ENCODE results near the gene ETAA1.

Gene ETAA1

GRCh38 chr2:67397143-67397986 is at the start of gene ETAA1:
TSS of gene ETAA1 (plus strand) at chr2:67397333. CDS start at chr2:67397449, 116 bp downstream.
- DNase-seq, result peak; percentile 96

DNA sequence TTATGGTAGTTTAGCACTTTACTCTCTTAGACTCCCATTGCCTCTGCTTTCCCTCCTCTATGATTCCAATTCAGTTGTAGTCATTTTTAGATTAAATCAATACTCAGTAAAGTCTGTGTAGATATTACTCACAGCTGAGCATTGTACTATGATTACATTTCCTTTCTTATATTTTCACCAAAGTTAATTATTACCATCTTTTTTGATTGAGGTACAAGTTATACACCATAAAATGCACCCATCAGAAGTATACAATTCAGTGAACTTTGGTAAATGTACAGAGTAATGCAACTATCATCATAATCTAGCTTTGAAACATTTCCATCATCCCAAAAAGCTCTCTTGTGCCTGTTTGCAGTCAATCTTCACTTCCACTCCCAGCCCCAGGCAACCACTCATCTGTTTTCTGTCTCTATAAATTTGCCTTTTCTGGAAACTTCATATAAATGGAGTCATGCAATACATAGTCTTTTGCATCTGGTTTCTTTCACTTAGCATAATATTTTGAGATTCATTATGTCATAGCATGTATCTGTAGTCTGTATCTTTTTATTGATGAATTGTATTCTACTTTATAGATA is 30.2 kb upstream of the ETAA1 start:
- DNase-seq, result no peak

- DNase-seq, result no peak
Measured at GRCh38 chr2:67374481-67374880, 22.7 kb upstream of the ETAA1 start.

DNA sequence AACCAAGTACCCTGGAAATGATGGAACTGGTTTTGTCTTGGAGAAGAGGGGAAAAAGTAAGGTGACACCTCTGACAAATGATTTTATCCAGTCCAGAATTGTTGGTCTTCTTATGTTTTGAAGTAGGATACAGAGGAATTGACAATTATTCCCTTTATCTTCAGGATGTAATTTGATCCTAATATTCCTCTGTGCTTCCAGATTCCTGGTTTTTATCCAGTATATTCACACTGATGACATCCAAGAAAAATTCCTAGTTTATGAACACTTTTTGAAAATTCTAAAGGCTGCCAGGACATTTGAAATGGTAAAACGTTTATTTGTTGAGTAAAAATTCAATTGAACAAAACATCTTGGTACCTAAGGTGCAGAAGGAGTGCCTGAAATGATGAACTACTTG is 22.2 kb upstream of the ETAA1 start:
- DNase-seq, result no peak

- DNase-seq, result no peak
Measured at GRCh38 chr2:67378555-67378954, 18.6 kb upstream of the ETAA1 start.

DNA sequence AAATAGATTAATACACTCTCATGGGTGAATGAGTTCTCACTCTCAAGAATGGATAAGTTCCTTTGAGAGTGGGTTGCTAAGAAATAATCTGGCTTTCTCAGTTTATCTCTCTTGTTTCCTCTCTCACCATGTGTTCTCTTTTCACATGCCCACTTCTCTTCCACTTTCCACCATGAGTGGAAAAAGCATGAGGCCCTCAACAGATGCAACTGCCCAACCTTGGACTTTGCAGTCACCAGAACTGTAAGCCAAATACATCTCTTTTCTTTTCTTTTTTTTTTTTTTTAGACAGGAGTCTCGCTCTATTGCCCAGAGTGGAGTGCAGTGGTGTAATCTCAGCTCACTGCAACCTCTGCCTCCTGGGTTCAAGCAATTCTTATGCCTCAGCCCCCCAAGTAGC is 18.1 kb upstream of the ETAA1 start:
- no peak for DNase-seq

DNA sequence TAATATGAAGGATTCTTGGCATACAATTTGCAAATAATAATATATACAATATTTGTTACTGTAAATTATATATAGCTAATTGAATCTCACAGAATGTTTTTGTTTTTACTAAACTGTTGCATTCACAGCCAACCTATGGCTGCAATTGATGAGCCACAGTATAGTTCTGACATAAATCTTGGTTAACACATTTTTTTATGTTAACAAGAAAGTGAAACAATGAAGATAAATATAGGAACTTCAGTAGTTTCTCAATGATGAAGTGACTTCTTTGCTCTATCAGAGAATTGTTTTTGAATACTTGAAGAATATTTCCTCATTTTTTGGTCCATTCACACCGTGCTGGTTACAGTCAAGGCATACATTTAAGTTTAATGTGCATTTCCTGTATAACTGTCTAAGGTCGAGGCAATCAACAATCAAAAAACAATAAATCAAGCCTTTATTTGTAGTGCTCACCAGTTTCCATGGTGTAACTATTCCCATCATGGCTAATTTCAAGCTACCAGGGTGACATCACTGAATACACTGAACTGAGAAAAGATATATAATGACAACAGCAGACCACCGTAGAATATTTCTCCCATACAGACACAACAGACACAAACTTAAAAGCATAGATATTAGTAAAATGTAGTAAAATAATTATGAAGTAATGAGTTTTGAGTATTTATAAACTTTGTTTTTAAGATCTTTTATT is 12.9 kb upstream of the ETAA1 start:
- DNase-seq, result peak; percentile 29

GRCh38 chr2:67388680-67389079 is 8.5 kb upstream of the ETAA1 start:
- DNase-seq, result no peak

GRCh38 chr2:67389286-67389685 is 7.8 kb upstream of the ETAA1 start:
- no peak for DNase-seq

- no peak for DNase-seq
Measured at GRCh38 chr2:67389788-67390187, 7.3 kb upstream of the ETAA1 start.

- DNase-seq, result no peak
Measured at GRCh38 chr2:67393237-67393636, 3.9 kb upstream of the ETAA1 start.

DNA sequence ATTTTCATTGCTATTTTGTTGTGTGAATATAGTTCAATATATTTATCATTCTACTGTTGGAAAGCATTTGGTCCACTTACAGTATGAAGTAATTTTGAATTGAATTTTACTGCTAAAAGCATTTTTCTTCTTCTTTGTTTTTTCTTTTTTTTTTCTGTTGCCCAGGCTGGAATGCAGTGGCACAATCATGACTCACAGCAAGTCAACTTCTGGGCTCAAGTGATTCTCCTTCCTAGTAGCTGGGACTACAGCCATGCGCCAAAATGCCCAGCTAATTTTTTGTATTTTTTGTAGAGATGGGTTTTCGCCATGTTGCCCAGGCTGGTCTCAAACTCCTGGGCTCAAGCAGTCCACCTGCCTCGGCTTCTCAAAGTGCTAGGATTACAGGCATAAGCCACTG is 2.4 kb upstream of the ETAA1 start:
- DNase-seq, result no peak

DNA sequence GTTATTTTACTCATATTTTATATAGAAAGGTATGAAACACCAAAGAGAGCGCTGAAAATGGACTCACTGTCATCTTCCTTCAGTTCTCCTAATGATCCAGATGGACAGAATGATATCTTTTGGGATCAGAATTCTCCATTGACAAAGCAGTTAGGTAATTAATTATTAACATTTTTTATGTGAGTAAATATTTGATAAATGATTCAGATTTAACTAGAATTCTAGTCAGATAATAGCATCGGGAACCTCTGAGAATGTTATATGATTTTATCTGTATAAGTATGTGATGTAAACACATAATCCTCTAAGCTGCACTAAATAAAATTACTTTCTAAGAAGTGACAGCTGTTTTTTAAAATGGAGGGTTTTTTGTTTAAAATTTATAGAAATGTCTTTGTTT is 2.0 kb downstream of the ETAA1 start:
- DNase-seq, result no peak

- no peak for DNase-seq
Measured at GRCh38 chr2:67399831-67400489, 2.8 kb downstream of the ETAA1 start.

- no peak for DNase-seq
Measured at GRCh38 chr2:67400560-67401485, 3.7 kb downstream of the ETAA1 start.

DNA sequence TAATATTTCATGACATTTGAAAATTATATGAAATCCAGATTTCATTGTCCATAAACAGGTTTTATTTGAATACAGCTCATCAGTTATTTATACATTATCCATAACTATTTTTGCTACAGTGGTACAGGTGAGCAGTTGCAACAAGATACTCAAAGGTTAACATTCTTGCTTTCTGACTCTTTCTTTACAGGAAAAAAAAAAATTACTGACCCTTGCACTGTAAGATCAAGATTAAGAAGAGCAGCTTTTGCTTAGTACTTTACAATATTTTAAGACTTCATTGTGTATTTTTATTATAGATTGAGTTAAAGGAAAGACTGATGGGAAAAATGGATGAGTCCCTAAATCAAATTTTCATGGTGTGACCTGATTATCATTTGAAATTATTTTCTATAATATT is 11.2 kb downstream of the ETAA1 start:
- DNase-seq, result no peak

DNA sequence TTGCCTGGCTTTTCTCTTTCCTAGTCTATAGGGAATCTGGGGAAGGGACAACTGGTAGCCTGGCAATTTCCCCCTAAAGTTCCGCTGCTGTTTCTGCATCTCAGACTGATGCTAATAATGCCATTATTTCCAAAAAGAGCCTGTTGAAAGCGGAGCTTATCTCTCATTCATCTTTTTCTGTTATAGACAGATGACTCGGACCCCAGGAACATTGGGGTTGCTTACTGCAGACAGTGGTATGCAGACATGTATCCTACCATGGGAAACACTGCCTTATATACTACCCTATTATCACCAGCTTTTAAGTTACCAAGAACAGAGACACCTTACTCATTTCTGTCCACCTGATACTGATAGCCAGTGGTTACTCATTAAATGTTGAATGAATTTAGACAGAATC is 15.3 kb downstream of the ETAA1 start:
- DNase-seq, result no peak

- DNase-seq, result no peak
Measured at GRCh38 chr2:67414867-67415266, 17.7 kb downstream of the ETAA1 start.

DNA sequence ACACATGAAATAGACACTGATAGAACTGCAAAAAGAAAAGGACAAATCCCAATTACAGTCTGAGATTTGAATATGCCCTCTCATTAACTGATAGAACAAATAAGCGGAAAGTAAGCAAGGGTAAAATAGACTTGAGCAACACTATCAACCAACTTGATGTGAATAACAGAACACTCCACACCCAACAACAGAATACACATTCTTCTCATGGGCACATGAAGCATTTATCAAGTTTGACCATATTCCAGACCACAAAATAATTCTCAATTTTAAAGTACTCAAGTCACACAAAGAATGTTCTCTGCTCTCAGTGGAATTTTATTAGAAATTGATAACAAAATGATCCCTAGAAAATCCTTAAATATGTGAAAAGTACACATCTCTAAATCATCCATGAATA is 19.0 kb downstream of the ETAA1 start:
- no peak for DNase-seq

GRCh38 chr2:67423489-67423888 is 26.4 kb downstream of the ETAA1 start:
- DNase-seq, result no peak

- DNase-seq, result no peak
Measured at GRCh38 chr2:67436221-67436620, 39.1 kb downstream of the ETAA1 start.

DNA sequence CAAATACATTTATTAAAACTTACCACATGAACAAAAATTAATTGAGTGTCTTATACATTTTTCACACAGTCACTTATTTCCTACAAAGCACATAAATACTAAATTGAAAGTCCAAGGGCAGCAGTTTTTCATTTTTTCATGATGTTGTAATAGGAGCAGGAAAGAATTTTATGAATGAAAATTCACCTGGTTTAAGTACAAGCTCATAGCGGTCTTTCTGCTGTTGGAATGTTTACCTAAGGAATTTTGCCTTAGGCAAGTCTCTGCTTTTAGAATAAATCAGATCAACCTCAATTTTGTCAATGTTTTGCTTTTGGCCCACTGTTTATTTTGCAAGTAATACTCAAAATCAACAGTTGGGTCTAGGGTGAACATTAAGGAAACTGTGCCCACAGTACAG is 40.0 kb downstream of the ETAA1 start:
- DNase-seq, result no peak
